ENCODE results near the gene COL2A1.

DNA sequence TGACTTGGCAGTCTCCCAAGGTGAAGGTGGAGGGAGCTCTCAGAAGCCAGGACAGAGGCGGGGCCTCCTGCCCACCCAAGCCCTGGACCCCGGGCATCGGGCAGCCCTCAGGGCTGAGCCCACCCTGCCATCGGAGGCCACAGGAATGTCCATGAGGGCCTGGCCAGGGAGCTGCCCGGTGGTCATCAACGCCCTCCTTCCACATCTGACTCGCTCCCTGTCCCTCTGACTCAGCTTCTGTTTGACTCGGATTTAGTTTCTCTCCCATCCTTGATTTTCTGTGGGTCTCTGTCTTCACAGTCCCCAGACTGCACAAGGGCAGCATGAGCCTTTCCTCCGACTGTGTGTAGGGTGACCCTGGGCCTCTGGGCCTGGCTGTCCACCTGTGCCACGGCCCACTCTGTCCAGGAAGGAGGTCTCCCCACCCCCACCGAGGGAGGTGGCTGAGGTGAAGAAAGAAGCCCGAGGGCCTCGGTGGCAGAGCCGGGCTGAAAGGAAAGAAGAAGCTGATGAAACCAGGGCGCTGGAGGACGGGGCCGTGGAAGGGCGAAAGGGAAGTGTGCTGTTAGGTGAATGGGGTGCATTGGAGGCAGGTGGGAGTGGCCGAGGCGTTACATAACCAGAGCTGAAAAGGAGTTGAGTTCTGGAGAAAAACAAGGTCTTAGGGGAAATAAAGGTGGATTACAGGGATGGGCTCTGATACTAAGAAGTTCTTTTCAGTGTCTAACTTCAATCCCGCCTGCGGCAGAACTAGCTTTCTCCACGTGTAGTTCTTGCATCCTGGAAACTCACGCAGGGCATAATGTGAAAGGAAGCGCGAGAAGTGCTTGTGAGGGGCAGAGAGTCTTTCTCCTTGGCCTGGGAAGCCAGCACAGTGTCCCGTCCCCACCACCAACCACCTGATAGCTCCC lies 57.6 kb downstream of the COL2A1 start:
- TF ChIP-seq, protein P1, sequence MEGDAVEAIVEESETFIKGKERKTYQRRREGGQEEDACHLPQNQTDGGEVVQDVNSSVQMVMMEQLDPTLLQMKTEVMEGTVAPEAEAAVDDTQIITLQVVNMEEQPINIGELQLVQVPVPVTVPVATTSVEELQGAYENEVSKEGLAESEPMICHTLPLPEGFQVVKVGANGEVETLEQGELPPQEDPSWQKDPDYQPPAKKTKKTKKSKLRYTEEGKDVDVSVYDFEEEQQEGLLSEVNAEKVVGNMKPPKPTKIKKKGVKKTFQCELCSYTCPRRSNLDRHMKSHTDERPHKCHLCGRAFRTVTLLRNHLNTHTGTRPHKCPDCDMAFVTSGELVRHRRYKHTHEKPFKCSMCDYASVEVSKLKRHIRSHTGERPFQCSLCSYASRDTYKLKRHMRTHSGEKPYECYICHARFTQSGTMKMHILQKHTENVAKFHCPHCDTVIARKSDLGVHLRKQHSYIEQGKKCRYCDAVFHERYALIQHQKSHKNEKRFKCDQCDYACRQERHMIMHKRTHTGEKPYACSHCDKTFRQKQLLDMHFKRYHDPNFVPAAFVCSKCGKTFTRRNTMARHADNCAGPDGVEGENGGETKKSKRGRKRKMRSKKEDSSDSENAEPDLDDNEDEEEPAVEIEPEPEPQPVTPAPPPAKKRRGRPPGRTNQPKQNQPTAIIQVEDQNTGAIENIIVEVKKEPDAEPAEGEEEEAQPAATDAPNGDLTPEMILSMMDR (IDR thresholded peaks at IDR 0.05), result no peak
- TF ChIP-seq POLR2A (IDR thresholded peaks at IDR 0.05), result no peak
